ENCODE measurements around the gene TRABD2B.

The TRABD2B gene

DNA sequence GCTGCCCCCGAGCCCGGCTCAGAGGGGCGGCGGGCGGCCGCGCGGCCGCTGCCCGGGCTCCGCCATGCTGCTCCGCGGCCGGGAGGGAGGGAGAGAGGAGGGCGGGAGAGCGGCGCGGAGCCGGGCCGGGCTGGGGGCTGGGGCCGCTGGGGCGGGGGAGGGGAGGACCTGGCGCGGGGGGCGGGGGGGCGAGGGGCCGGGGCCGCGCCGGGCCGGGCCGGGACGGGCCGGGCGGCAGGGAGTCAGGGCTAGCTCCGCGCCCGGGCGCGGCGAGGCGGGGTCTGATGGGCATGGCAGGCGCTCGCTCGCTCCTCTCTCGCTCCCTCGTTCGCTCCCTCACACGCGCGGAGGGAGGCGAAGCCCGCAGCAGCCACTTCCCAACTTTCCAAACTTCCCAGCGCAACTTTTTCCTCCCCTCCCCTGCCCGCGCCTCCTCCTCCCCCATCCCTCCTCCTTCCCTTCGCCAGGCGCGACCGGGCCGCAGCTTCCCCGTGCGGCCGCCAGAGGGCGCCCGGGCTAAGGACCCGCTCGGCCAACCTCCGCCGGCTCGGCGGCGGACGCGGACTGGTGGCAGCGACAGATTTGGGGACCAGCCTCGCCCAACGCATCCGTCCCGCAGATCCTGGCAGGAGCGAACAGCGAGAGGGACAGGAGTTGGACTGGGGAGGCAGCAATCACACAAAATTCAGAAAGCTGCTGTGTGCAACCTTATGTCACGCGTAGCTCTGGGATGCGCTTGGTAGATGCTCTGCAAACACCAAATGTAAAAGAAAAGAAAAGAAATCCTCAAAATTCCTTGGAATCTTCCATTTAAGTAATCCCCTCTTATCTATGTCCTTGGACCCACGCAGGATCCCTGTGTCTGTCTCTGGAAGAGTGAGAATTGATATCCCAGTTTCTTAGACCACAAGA is at the start of gene TRABD2B:
Gene TRABD2B (minus strand): TSS at position 97 of the 912 bp plus-strand sequence.
- peak; percentile 95 for DNase-seq (ENCODE audit: low spot score)

DNA sequence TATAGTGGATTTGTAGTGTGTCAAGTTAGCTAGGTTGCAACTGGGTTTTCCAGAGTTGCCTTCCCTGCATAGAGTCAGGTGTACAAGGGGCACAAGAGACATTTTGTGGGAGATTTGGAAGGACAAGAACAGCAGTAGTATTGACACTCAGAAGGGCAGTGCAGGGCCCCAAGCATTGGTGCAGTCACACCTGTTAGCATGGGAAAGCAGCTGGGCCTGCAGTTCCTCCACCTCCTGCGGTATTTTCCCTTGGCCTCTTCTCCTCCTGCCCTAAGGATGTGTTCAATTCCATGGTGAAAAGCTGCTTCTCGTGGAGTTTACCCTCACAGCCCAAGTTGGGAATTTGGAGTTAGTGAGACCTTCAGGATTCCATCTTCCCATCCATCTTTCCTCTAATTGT is 47.1 kb upstream of the TRABD2B start:
- no peak for DNase-seq (ENCODE audit: low spot score)

DNA sequence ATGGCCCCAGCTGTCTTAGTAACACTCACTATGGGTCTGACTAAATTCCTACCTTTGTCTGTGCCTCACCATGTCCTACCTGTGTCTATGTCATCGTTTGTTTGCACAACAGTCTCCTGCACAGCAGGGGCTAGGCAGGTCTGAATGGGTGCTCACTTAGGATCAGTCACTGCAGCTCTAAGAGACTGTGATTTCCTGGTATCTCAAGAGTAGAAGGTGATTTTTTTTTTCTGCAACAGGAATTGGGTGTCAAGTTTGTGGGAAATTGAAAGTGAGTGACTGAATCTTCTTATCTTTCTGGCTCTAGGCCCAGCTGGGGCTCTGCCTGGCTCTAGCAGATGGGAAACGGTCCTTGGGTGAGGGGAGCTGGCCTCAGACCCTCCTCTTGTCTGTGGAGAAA is 46.4 kb upstream of the TRABD2B start:
- no peak for DNase-seq (ENCODE audit: low spot score)

DNA sequence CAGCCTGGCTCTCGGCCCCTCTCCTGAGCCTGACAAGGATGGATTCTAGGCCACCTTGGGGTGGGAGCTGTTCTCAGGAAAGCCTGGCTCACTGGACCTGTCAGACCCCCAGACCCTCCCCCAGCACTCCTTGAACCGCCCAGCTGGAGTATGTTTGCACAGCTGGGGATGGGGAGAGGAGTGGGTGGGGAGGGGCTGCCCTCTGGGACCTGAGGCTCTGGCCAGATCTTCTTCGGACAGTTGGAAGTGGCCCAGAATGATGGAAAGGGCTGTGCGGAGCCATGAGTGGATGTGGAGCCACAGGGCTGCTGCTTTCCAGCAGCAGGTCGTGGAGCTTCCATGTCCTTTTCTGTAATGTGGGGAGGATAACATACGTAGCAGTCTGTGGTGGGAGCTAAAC is 43.0 kb upstream of the TRABD2B start:
- DNase-seq (ENCODE audit: low spot score), result no peak

DNA sequence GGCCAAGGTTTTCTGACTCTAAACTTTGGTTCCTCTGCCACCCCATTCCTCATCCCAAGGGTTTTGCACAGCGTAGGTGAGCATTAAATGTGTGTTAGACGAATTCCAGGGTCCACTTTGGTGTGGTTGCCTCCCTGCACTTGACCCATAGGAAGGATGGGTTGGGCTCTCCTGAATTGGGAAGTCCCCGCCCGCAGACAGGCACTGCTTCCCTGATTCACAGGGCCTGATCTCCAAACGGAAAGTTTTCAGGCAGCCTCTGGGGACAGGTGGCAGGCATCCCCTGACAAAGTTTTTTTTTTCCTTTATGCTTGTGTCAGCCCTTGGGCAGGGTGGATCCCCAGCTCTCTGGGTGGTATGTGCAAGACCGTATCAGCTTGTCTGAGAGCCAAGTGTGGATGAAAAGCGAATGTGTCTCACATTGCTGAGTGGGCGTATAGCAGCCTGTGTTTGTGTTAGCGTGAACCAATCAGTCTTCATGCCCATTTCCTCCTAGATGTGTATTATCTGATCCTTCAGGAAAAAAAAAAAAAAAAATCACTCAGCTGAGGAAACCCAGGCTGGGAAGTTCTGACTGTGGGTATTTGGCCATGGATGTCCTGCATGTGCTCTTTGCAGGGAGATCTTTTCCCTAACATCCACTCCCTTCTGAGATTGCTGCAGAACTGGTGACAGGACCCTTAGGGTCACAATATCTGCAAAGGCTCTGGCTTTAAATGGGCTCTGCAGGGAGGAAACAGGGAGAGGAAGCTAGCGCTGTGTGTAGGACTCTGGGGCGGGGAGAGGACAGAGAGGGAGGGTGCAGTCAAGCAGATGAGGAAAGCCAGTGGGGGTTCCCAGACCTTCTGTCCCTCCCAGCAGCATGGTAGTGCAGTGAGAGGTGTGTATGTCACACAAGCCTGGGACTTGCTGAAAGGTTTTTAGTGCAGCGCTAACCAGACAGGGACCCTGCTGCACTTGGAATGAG is 42.2 kb upstream of the TRABD2B start:
- no peak for DNase-seq (ENCODE audit: low spot score)

DNA sequence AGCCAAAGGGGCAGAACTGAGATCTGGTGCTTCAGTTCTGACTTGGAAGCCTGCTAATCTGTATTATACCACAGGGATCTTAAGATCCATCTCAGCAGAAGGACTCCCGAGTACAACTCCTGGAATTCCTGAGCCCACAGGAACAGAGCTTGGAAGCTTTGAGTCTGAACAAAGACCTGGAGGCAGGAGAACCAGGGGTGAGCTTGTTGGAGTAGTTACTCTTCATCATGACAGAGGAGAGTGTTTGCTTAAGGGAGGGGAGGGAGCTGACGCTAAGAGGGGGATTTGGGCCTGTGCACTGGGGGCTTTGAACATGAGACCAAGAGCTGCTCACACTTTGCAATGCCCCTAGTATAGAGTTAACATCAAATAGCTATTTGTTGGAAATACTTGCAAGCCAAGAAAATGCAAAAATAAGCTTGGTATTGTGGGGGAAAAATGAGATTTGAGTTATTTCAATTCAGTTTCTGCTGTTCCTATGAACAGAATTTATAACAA is 41.1 kb upstream of the TRABD2B start:
- DNase-seq (ENCODE audit: low spot score), result no peak

DNA sequence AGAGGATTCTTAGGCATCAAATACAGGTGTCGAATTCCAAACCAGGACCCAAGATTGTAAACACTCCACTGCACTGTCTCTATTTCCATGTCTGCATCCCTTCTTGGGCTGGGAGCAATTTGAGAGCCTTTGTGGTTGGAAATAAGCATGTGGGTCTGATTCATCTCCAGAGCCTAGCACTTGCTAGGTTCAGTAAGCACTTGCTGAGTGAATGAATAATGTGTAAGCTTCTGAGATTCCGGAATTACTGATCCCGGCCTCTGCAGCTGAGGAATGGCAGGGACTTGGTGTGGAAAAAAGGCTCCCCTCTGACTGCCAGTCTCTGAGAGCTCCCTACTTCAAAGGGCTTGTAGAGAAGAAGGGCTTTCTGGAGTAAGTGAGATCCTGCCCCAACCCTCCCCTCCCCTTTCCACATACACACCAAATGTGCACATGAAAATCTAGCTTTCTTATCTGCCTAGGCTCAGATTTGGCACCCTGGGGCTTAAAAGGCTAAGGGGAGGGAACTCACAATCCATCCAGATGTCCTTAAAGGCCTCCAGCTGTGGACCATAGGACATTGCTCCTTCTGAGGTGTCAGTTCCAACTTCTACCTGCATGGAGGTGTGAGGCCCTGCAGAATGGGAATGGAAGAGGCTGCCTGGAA is 39.6 kb upstream of the TRABD2B start:
- peak; percentile 44 for DNase-seq (ENCODE audit: low spot score)

DNA sequence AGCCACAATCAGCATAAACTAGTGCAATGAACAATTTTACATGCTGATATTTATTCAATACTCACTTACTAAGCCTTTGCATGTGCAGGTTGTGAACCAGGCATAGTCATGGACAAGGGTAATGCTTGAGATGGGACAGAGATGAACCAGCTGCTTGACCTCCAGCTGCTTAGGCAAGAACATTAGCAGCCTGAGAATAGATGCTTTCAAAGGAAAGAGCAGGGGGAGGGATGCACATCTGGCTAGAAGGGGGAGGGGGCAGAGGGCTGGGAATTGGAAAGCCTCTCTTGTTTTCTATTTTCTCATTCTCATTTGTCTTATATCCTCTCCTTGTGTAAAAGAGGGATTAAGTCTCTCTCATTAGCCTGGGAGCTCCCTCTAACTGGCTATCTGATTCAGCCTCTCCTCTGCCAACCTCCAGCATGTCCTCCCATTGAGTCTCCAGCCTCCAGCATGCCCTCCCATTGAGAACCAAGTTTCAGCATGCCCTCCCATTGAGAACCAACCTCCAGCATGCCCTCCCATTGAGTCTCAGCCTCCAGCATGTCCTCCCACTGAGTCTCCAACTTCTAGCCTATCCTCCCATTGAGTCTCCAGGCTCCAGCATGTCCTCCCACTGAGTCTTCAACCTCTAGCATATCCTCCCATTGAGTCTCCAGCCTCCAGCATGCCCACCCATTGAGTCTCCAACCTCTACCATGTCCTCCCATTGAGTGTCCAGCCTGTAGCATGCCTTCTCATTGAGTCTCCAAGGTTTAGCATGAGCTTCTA is 38.4 kb upstream of the TRABD2B start:
- DNase-seq (ENCODE audit: low spot score), result no peak

DNA sequence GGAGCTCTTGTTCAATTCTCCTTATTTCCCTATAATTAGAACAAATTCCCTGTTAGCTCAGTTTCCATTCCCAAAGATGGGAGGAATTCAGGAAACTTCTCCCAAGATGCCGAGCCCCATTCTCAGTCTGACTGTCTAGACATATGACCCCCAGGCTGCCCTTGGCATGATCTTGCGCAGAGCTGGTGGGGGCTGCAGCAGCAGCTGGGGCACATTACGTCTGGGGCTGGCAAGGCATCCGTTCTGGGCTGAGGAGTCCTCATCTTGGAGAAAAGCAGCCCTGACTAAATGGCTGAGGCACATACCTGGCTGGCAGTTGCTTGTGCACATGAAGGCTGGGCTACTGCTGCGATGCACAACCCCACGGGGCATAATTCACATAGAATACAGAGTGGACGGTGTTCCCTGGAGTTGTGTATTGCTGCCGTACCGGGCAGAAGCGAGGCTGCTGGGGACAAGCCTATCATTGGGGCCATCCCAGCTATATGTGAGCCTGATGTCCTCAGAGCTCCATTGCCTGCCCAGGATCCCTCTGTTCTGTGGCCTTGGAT is 36.4 kb upstream of the TRABD2B start:
- DNase-seq (ENCODE audit: low spot score), result no peak

DNA sequence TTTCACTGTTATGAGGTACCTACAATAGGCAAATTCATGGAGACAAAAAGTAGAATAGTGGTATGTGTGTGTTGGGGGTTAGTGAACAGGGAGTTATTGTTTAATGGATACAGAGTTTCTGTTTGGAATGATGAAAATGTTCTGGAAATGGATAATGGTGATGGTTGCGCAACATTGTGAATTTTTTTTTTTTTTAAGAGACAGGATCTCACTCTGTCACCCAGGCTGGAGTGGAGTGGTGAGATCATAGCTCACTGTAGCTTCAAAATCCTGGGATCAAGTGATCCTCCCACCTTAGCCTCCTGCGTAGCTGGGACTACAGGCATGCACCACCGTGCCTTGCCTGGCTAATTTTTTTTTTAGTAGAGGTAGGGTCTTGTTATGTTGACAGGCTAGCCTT is 34.5 kb upstream of the TRABD2B start:
- DNase-seq (ENCODE audit: low spot score), result no peak

DNA sequence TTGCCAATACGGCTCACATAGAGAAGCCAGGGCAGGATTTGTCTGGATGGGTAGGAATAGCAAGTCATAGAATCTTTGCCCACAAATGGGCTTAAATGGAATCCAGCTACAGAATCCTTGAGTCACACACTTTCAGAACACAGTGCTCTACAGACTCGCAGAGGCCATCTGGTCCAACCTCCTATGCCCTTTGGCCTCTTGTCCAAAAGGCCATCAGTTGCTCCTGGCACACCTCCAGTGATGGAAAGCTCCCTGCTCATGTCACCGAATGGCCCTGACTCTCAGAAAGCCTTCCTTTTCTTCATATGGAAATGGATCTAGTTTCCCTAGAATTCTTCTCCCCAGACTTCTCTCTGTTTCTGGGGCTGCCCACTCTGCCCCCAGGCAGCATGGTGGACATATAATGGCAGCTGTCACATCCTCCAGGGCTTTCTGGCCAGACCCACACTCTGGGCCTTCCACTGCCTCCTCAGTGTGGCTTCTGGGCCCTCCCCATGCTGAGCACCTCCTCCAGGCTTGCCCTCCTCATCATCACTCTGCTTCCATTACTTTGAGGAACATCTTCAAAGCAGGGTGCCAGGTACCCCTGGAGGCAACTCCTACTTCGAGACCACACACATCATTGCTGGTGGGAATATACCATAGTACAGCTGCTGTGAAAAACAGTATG is 33.6 kb upstream of the TRABD2B start:
- DNase-seq (ENCODE audit: low spot score), result no peak

DNA sequence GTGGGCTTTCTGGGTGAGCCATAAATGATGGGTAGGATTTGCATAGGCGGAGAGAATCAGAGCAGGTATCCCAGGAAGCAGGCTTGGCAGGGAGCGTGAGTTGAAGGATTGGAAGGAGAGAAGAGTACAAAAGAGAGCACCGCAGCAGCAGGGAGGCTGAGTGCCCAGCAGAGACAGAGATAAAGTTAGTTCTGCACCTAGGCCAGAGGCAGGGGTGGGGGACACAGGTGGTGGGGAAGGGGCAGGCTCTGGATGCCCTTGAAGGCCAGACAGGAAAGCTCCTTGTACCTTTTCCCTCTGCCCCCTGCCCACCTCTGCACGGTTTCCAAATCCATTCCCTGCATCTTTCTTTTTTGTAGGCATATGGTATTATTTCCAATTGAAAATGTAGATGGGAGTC is 33.0 kb upstream of the TRABD2B start:
- DNase-seq (ENCODE audit: low spot score), result no peak

DNA sequence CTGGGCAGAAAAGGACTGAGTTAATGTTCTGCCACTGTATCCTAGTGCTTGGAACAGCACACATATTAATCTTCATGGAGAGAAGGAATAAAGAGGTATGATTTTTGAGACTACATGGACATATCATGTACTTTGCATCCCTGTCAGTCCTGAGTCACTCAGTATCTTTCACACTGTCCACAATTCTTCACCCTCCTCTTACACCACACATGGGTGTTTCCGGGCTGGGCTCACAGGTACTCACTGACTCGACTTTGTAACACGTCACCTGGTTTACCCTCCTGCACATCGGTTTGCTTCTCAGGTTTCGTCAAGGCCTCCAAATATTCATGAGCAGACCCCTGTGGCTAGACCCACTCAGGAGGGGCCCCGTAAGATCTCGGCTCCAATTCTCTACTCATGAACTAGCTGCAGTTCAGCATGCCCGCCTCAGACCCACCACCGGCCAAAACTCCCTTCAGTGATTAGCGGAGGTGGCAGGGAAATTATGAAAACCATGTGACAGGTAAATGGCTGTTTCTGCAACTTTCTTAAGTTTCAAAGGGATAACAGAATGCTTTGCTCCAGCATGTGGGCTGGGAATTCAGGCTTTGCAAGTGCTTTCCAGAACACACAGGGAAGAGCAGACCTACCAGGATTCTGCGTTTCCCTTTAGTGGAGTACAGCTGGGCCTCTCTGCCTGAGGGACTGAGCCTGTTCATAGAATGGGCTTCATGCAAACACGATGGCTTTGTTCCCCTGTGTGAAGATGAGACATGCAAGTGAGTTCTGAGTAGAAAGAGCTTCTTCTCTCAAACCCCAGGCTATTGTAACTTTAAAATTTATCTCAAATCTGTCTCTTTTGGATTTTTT is 31.3 kb upstream of the TRABD2B start:
- no peak for DNase-seq (ENCODE audit: low spot score)

DNA sequence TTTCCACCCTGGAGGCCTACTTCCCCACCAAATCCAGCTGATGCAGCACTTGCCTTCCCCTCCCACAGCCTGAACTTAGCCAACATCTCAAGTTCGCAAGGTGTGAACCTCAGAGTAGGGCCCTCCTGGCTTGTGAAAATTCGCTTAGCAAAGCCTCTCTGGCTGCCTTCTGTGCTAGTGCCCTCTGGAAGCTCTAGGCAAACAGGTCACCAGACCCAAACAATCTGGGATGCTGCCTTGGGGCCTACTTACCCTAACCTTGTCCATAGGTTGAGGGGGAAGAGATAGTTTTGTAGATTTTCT is 30.3 kb upstream of the TRABD2B start:
- no peak for DNase-seq (ENCODE audit: low spot score)

DNA sequence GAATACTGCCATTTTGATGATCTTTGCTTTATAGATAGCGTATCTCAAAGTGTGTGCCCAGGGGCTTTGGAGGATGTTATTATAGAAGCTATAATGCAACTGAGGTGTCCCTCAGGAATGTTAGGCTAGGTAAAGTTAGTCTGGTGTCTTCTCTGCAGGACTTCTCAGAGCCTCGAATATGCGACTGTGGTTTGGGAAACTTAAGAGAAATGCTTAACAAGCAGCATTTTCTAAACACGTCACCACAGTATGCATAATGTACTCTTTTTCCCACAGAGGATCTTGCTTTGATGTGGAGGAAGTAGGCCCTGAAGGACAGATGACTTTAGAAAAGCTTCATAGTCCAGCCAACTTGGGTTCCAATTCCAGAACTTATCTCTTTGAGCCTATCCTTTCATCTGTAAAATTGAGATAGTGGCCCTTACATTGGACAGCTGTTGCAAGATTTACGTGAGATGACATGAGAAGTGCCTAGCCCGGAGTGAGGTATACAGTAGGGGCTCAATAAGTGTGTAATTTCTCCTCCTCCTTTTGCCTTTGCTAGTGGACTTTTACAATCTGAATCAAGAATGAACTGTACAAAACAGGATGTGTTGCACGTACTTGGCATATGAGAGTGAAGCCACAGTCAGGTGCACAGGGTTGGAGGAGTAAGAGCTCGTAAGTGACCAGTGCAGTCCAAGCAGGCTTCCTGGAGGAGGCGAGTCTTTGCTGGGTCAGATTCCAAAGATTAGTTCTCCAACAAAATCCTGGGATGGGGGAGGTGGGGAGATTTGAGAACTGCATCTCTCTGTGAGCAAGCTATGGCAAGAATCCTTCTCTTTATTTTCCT is 29.7 kb upstream of the TRABD2B start:
- DNase-seq (ENCODE audit: low spot score), result no peak

DNA sequence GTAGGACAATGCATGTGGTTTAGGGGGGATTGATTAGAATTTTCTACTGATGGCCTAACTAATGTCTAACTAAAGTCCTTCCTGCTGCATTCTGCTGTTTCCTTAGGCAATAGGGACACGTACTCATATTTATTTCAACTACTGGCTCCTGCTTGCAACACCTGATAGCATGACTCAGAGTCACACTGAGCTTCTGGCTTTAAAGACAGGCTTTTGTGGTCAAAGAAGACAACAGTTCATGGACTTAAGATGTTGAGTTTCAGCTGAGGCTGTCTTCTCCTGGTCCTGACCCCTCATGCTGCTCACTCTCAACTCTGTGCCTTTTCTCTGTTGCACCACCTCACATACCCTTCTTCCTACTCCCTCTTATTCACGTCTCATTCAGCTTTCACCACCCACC is 29.1 kb upstream of the TRABD2B start:
- DNase-seq (ENCODE audit: low spot score), result no peak

DNA sequence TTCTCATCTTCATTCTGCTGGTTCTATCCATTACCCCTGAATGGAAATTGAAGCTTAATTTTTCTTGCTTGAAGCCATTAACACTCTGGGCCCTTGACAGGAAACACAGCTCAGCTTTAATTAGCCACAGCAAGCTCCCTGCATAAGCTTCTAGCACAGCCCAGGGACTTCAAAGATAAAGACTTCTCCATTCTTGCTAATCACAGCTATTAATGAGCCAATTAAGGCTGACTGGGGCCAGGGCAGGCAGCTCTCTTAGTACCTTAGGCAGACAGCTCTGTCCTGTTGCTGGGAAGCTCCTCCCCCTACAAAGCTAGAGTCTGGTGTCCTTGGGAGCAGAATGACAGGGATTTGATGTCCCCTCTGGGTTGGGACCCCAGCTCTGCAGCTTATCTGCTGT is 27.9 kb upstream of the TRABD2B start:
- DNase-seq (ENCODE audit: low spot score), result no peak

DNA sequence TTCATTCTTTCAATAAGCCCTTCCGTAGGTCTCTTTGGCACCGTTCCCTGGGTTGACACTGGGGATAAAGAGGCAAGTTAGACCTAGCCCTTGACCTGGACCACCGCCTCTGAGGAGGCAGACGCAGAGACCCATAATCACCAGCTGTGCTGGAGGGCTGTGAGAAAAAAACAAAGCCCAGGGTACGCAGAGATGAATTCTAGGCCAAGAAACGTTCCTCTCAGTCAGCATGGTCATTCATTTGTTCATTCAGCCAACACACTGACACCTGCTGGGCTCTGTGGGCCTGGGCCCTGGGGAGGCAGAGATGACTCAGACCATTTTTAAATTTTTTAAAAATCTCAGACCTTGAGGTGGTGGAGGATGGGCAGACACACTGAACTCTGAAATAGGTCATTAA is 26.3 kb upstream of the TRABD2B start:
- no peak for DNase-seq (ENCODE audit: low spot score)

DNA sequence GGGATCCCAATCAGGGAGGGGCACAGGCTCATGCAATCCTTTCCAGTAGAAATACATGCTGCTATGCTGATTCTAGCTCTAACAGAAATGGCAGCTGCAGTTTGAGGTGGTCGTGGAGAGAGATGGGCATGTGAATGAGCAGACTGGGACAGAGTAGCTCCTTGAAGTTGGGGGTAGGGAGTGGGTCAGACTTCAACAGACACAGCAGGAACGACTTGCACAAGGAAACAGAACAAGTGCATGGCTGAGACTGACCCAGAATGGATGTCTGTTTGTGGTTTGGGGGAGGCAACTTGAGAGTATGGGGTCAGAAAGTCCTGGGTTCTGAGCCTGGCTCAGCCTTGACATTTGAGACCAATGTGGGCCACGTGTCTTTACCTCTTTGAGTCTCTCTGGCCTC is 25.1 kb upstream of the TRABD2B start:
- DNase-seq (ENCODE audit: low spot score), result no peak
